Measurements from ENCODE around the gene CAND2. TPM values are rescaled to one million over a fixed set of nuclear protein-coding genes. Genes with fewer than 3 reads are reported as not detected.

CAND2 gene
- total and polyA plus RNA-seq, 9 of the 15 experiments (the other 6 are each of a cell fraction or from before 2014, with no cell fraction given): 0.91 to 14.9 (median 4.3) TPM

GRCh38 chr3:12810013-12810780 is 13.7 kb downstream of the CAND2 start (continued):
- TF ChIP-seq PBX2 (CRISPR knock-in tag; IDR thresholded peaks at IDR 0.05; ENCODE audit: low read depth) (no peak), PBX2 (tag; conservative IDR thresholded peaks at IDR 0.05; ENCODE audit: low read depth) (no peak), HNRNPL (IDR thresholded peaks at IDR 0.05; ENCODE audit: low read depth, low read length) (peak; percentile 97), HDAC1 (IDR thresholded peaks at IDR 0.05) (peak in 1 of 2 experiments; percentile 71; a peak in 2 of 4 replicates), PHB2 (IDR thresholded peaks at IDR 0.05; ENCODE audit: low read depth) (no peak), MYNN (IDR thresholded peaks at IDR 0.05) (peak; percentile 65; the same call in 1 of the 2 replicates), MYNN (CRISPR knock-in tag; IDR thresholded peaks at IDR 0.05) (no peak), BRD9 (IDR thresholded peaks at IDR 0.05; ENCODE audit: low read depth, partially characterized antibody) (no peak), CEBPG (CRISPR knock-in tag; IDR thresholded peaks at IDR 0.05) (no peak), CEBPG (tag; conservative IDR thresholded peaks at IDR 0.05 in 1 of 2, IDR thresholded peaks at IDR 0.05 in 1 of 2) (no peak), ZNF263 (CRISPR knock-in tag; IDR thresholded peaks at IDR 0.05; ENCODE audit: borderline replicate concordance) (peak; percentile 55; the same call in 1 of the 2 replicates), PCBP1 (IDR thresholded peaks at IDR 0.05; ENCODE audit: low read depth, low read length, poor library complexity, severe bottlenecking) (peak; percentile 66), ZNF592 (IDR thresholded peaks at IDR 0.05) (no peak; the same call in 1 of the 2 replicates), KLF1 (tag; IDR thresholded peaks at IDR 0.05) (no peak), E2F1 (CRISPR knock-in tag; IDR thresholded peaks at IDR 0.05) (no peak), FOXM1 (IDR thresholded peaks at IDR 0.05; ENCODE audit: low read depth) (no peak), FOXM1 (CRISPR knock-in tag; IDR thresholded peaks at IDR 0.05; ENCODE audit: low read depth) (peak; percentile 70; the same call in 1 of the 2 replicates), ATF3 (IDR thresholded peaks at IDR 0.05) (no peak; the same call in 1 of the 2 replicates), ATF3 (CRISPR knock-in tag; conservative IDR thresholded peaks at IDR 0.05) (0 out of 2 replicates have a peak, but pooled peaks have one; percentile 32)

Data from K562 (cell line).